ENCODE results near the gene TRNT1.

TRNT1 gene

DNA sequence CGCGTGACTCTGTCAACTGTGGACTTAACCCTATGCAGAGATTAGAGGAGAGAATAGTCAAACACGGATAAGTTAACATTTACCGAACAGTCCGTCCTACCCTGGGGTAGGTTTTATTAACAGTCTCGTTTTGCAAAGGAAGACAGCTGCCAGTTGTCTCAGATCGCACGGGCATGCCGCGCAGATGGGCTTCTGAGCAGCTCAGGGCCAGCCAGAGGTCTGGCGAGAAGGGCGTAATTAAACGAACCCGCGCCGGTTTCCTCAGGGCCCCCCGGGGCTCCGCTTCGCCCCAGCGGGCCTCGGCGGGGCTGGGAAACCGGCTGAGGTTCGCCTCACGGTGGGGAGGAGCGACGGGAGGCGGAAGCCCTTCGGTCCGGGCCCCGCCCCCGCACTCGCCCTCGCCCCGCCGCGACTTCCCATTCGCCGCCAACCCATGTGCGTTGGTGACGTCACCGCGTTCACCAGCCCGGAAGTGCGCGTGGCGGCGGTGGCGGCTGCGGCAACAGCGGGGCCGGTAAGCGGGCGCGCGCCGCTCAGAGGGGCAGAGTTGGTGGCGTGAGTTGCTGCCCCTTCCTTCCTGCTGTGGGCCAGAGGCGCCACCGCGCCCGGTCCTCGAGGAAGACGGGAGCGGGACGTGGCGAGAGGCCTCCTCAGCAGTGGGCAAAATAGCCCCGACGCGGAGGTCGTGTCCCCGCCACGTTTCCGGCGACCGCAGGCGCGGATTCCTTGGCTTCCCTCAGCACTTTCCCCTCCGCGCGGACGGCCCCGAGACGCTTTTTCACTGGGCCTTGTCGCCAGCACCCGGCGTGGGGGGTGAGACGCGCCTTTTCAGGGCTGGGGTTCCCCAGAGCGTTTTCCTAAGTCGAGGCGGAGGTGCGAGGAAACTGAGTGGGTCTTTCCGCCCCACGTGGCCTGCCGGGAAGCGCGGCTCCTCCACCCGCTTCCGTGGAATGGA, at the start of gene TRNT1:
Gene TRNT1, plus strand, starts transcription at position 464 of the 955 bp plus-strand sequence. CDS start 2,101 bp downstream, outside the sequence.
- peak; percentile 90 to 97 for DNase-seq (ENCODE audit: extremely low read depth in 1 of 2, low read depth in 1 of 2)

DNA sequence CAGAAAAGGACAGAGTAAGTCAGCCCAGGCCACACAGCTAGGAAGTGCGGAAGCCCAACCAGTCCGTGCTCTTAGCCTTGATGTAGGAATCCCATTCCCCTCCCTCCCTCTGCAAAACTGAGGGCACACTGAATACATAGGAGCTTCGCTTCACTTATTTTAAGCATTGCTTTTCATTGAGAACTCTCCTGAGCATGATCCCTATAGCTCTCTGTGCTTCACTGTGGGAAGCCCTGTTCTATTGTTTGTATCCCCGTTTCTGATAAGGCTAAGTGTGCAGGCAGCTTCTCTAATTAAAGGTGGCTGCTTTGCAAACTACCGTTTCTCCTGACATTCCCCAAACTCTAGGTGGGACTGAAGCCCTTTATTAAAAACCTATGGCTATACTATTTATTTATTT, 46.4 kb upstream of the TRNT1 start:
- DNase-seq (ENCODE audit: extremely low read depth in 1 of 2, low read depth in 1 of 2), result no peak

DNA sequence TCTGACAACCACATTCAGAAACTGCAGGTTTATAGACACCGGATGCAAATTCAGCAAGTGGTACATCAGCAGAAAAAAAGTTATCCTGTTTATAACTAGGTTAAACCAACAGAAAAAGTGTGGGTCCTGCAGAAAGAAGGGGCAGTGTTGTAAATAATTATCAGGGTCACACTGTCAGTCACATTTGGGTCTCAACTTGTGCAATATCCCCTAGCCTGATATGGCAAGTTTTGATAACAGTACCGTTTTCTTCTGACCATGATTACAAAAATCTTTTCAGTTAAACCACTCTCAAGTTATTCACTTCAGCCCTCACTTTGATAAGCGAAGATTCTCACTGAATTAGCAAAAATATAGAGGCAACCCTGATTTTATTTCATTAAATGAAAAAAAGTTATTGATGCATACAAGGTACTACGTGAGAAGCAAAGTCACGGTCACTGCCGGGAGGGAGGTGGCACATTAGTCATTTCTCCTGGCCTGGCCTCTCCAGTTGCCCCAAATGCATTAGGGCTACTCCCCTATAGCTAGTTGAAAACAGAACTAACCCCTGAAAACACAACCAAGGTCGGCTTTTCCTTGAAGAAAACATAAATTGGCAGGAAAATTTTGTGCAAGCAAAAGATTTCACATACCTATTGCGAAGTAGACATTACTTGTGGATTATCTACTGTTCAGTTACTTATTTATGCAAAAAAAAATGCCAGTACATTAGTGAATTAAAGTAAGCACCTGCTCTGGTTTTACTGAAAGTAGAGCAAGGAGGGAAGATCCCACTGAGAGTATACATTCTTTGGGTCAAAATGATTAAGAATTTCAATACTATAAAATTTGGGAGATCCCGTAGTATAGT, 45.1 kb upstream of the TRNT1 start:
- no peak for DNase-seq (ENCODE audit: extremely low read depth in 1 of 2, low read depth in 1 of 2)

DNA sequence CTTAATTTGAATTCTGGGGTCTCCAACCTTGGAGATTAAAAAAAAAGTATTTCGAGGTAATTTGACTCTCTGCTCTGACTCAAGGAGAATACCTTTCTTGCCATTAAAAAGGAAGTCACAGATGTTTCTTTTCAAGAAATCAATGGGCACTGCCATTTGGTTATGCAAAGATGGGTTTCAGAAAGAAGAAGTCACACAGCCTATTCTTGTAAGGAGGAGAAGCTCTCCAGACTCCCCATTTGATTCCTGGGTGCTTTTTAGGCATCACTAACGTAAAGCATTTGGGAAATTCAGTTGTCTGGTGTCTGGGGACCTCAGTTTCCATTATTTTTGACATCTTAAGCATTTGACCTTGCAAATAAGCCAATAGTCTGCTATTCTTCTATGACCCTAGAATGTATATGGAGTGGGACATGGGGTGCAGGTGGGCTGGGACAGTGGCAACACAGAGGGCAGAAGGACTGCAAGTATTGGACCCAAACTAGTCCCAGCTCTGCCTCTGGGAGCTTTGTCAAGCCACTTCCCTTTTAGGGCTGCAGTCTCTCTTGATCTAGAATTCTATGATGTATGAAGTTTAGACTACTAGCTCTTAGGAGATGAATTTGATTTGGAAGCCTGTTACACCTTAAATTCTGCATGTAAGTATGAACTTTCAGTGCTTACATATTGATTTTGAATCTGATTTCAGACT, 44.4 kb upstream of the TRNT1 start:
- no peak for DNase-seq (ENCODE audit: extremely low read depth in 1 of 2, low read depth in 1 of 2)

DNA sequence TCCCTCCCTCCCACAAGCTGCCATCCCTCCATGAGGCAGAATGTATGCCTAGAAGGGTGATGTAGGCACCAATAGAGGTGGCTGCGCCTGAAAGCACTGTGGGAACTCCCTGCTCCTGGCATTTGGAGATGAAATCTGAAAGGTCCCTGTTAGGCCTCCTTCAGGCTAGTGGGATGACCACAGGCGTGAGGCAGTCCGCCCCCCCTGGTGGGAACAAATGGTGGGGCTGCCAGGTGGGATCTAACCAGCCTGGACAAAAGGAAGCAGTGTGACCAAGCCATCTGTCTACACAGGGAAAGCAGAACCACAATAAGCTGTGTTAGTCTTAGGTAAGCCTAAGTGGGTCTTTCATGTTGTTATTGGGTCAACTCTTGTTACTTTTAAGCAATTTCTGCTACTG, 41.9 kb upstream of the TRNT1 start:
- DNase-seq (ENCODE audit: extremely low read depth in 1 of 2, low read depth in 1 of 2), result no peak

DNA sequence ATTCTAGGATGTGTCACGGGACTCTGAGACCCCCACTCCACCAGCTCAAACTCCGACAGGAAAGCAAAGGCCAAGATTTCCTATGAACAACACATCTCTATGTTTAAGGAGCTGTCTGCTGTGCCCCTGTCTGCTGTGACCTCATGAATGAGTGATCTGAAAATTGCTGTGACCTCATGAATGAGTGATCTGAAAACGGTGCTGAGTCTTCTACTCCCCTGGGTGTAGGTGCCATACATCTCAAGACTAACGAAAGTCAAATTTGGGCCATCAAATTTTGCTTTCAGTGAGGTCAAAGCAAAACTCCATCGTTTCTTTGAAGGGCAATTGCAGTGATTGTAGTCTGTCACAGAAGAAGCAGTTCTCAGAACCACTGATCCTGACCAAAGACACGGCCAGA, 41.0 kb upstream of the TRNT1 start:
- DNase-seq (ENCODE audit: extremely low read depth in 1 of 2, low read depth in 1 of 2), result no peak

DNA sequence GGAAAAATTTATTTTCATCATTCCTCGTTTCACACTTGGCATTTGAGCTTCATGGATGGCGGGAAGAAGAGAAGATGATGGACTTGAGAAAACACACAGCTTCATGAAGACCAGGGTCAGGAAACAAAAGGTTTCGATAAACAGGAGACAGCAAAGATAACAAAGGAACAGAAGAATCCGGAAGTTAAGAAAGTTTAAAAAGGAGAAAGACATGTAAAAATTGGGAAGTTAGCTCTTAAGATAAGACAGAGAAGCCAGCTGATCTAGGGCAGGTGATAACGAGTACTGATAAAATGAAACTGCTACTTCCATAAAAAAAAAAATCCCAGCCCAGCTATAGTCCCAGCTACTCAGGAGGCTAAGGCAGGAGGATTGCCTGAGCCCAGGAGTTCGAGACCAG, 40.5 kb upstream of the TRNT1 start:
- no peak for DNase-seq (ENCODE audit: extremely low read depth in 1 of 2, low read depth in 1 of 2)

DNA sequence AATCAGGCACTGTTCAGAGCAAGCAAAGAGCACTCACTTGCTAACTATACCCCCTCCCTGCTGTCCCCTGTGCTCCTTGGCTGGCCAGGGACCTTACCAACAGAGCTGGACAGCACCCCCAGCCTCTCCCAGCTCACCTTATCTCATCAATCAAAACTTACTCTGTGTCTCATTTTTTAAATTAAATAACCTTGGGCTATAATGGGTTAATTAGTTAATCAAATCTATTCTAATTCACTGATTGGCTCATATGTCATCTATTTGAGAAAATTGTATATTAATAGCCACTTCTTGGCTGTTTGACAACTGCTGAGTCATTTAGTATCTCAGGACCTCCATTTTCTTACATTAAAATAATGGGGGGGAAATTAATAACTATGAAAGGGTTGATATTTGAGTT, 39.5 kb upstream of the TRNT1 start:
- no peak for DNase-seq (ENCODE audit: extremely low read depth in 1 of 2, low read depth in 1 of 2)

DNA sequence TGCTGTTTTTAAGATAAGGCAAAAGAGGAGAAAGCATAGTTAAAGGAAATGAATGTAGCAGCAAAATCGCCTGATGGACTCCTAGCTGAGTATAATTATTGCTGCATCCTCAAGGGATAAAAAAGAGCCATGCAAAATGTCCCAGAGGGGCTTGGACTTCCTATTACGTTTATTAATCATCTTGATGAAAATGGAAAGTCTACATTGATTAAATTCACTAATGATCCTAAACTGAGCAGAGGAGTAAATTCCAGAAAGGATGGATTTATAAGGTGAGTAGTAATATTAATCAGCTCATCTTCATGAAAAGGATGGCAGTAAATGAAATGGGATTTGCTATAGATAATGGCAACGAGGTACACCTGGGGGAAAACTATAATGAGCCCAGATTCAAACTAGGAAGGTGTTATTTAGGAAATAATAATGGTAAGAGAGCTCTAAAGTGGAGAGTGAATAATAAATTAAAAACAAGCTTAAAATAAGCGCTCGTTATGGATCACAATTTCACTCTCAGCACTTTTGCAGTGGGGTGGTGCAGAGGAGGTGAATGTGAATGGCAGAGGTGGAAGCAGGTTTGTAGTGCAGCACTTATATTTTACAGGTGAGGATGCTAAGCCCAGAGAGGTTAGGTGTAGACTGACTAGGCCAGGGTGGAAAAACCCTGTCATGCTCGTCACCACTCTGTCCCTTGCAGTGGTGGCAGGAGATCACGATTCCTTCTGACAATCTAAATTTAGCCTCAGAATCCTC, 38.8 kb upstream of the TRNT1 start:
- no peak for DNase-seq (ENCODE audit: extremely low read depth in 1 of 2, low read depth in 1 of 2)

DNA sequence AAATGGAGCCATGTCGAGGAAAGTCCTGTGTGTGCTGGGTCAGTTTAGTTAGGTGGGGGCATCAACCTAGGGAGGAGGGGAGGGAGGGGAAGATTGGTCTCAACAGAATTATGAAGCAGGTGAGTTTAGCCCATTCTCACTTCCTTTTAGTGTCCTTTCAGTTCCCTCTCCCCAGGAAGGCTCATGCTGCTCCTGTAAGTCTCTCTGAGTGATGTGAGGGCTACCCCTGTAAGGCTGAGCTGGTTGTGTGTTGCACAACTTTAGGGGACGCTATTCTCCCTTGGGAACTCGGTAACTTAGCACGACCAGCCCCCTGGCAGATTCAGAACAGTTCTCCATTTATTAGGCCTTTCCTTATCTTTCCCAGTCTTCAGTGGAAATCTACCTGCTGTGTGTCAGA, 37.7 kb upstream of the TRNT1 start:
- no peak for DNase-seq (ENCODE audit: extremely low read depth in 1 of 2, low read depth in 1 of 2)

DNA sequence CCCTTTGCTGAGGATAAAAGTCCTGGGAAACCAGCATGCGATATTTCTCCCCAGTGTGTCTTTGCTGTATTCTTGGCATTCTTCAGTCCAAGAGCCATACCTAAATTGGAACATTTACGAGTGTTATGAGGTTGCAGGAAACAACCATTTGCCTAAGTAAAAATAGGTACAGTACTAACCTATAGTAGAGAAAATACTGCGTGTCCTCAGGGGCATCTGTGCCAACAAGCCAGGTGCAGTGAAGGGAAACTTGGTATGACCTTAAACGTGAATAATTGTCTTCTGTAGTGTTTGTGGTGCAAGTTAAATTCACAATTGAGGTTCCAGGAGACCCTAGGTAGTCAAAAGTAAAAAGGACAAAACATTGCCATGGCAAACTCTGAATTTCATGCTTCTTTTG, 28.8 kb upstream of the TRNT1 start:
- no peak for DNase-seq (ENCODE audit: extremely low read depth in 1 of 2, low read depth in 1 of 2)

DNA sequence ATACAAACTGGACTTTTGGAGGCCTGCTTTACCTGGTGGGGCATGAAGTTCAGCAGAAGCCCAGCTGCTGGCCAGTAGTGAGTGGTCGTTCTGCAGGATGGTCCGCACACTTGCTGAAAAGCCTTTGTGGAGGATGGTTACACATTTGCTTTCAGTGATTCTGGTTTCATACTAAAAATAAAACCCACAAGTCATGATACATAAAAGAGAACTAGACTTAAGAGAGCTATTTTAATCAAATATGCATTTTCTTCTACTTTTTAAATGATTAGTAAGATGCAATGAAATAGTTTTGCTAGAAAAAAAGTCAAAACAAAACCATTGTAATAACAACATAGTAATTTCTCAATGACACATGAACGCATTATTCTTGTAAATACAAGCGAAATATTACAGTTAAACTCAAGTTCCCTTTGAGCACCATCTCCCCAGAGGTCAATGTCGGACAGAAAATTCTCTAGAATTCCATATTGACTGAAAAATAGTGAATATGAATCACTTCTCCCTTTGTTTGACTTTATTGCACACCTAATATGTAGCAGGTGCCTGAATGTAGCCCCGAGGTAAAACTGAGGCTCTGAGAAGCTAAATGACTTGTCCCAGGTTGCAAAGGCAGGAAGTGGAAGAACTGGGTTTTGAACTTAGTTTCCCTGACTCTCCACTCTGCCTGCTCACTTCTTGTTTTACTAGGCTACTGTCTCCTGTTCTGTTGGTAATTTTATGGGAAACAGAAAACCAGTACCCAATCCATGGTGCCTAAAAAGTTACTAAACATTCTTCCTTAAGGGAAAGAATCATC, 24.9 kb upstream of the TRNT1 start:
- DNase-seq (ENCODE audit: extremely low read depth in 1 of 2, low read depth in 1 of 2), result no peak

DNA sequence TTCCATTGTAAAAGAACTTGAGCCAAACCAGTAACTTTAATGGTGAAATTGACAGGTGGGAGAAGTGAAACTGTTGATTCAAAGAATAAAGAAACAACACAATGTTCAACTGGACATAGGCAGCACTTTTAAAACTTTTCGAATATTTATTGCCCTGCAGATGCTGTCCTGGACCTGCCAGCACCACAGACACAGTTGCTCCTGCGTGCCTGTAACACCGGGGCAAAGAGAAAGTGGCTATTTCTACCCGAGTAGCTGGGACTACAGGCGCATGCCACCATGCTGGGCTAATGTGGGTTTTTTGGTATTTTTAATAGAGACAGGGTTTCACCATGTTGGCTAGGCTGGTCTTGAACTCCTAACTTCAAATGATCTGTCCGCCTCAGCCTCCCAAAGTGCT, 24.0 kb upstream of the TRNT1 start:
- DNase-seq (ENCODE audit: extremely low read depth in 1 of 2, low read depth in 1 of 2), result no peak

DNA sequence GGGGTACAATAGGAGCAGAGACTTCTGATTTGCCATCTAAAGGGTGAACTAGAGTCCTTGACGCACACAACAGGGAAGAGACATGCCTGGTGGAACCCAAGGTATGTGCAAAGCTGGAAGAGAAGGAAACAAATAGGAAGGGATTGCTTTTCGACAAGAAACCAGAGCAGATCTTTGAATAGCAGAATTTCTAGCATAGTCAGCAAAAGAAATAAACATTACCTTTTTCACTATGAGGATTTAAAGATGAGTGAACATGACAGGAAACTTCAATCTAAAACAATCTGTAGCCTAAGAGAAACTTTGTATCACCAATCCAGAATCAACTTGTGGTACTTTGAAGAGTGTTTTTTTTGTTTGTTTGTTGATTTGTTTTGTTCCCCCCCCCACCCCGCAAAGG, 21.5 kb upstream of the TRNT1 start:
- no peak for DNase-seq (ENCODE audit: extremely low read depth in 1 of 2, low read depth in 1 of 2)

DNA sequence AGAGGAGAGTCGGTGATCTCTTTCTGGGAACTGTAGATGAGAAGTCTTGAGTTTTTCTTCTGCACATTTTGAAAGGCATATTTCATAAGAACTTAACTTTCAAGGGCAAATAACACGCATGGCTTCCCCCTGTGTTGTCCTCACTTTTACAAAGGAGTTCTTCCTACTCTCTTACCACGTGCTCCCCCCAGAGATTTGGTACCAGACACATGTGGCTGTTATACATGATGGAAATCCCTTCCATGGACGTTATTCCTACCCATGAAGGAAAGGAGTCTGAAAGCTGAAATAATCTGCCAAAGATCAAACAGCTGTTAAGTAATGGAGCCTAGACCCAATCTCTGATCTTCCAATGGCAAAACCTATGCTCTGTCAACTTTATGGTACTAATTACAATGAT, 20.9 kb upstream of the TRNT1 start:
- DNase-seq (ENCODE audit: extremely low read depth in 1 of 2, low read depth in 1 of 2), result no peak

DNA sequence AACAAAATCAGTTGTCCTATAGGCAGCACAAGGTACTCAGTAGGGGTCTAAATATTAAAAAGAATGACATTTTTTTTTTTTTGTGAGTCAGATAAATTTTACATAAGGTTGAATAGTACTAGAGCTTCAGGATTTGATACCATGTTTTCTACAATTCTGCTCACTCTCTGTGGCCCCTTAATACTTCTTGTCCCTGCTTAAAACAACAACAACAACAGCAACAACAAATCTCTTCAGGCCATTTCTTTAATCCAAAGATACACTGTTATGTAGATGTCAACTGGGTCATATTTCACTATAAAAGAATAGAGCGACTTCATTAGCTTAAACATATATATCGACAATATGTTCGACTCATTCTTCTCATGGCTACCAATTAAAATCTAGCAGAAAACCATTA, 19.6 kb upstream of the TRNT1 start:
- DNase-seq (ENCODE audit: extremely low read depth in 1 of 2, low read depth in 1 of 2), result no peak

DNA sequence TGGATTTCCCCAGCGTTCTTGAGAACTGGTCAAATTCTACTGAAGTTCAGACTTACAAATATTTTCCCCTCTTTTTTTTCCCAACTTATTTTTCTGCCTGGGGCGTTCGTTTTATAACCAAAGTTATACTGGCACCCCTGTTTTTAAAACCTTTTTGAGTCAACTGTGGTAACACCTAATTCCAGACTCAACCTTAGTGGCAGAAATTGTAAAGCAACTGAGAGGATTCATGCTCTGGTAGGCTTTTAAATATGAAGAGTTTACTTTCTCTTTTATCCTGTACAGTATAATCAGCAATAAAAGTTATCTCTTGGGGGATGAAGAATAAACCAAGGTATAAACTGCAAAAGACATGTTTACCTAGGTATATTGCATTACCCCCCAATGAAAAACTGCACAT, 18.9 kb upstream of the TRNT1 start:
- DNase-seq (ENCODE audit: extremely low read depth in 1 of 2, low read depth in 1 of 2), result no peak

DNA sequence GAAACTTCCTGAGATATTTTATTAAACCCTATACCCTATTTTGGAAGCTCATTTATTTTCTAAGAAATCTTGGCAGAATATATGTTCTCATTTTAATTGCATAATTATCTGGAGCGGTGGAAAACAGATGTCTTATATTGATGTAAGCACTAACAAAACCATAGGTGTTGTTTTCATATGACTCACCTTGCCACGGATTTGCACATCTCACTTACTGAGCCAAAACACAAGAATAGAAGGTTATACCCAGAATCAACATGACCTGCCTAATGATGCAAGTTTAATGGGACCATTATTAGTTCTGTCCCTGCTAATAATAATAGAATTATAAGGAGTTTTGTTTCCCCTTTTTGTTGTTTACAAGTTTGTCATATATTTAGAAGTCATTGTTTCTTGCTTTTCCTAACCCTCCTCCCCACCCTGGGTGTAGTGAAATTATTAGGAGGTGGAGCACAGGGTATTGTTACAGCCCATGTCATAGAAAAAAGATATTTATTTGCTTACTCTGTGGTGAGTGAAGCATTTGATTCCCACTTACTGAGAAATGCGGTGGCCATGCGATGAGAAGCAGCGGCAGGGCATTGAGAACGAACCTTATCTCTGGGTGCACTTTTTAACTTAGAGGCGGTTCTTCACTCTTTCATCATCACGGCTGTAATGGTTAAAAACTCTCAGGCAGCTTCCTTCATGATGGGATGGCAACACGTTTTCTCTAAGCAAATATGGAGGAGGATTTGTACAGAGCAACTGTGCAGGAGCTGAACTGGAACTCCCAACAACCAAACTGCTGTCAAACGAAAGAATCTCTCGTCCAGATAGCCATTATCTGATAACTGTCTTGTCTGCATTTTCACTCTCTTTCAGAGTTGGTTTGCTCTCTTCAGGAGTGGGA, 17.1 kb upstream of the TRNT1 start:
- DNase-seq (ENCODE audit: extremely low read depth in 1 of 2, low read depth in 1 of 2), result no peak

DNA sequence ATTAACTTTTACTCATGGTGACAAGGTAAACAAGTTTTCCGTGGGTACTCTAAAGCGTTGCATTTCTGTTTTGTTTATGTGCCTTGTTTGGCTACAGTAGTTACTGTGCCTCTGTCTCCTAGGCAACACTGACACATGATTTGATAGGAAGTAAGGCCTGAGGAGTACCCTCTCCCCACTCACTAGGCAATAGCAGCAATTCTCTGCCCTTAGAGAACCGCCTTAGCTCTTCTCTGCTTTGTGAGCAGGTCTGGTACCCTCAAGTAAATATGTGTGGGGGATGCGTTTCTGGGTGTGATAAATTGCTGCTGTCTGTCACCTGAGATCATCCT, 16.5 kb upstream of the TRNT1 start, which contains the start of gene IL5RA:
Gene IL5RA, minus strand, starts transcription at position 76 of the 332 bp plus-strand sequence. CDS start 5,390 bp downstream, outside the sequence.
- no peak for DNase-seq (ENCODE audit: extremely low read depth in 1 of 2, low read depth in 1 of 2)

Measured in activated CD8-positive, alpha-beta memory T cell treated with anti-CD3 and anti-CD28 coated beads for 1 hour (primary cell).